NCI-H748 (cell line): ENCODE measurements around the gene CFAP61.

ENCODE experiments used
- DNase-seq: peaks from one replicate; lab custom pipeline; 2025; ENCODE audit not compliant: unreplicated experiment; lab: John Stamatoyannopoulos, UW

The CFAP61 gene

DNA sequence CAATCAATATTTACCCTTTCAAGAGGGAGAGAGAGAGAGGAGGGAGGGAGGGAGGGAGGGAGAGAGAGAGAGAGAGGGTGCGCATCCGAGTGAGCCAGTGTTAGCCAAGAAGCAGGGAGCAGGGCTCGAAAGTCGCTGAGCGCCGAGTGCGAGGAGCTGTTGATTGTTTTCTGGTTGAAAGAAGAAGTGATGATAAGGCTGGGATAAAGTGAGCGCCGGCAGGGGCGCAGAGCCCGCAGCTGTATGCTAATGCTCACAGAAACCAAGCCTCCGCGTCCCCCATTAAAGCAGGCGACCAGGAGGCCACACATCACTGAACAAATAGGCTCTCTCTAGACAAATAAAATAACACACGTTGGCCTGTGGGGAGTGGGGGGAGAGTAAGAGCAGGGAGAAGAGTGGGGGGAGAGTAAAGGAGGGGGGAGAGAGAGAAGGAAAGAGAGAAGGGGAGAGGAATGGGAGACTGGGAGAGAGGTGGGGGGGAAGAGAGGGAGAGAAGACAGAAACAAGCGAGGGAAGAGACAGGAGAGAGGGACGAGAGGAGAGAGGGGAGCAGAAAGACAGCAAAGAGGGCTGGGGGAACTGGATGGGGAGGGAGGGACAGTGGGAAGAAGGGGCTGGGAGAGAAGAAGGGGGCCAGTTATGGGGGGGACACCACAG, 310.6 kb downstream of the CFAP61 start:
- DNase-seq: peak; percentile 100

- DNase-seq: peak; percentile 87
Measured at GRCh38 chr20:20363434-20363798, 311.1 kb downstream of the CFAP61 start.

DNA sequence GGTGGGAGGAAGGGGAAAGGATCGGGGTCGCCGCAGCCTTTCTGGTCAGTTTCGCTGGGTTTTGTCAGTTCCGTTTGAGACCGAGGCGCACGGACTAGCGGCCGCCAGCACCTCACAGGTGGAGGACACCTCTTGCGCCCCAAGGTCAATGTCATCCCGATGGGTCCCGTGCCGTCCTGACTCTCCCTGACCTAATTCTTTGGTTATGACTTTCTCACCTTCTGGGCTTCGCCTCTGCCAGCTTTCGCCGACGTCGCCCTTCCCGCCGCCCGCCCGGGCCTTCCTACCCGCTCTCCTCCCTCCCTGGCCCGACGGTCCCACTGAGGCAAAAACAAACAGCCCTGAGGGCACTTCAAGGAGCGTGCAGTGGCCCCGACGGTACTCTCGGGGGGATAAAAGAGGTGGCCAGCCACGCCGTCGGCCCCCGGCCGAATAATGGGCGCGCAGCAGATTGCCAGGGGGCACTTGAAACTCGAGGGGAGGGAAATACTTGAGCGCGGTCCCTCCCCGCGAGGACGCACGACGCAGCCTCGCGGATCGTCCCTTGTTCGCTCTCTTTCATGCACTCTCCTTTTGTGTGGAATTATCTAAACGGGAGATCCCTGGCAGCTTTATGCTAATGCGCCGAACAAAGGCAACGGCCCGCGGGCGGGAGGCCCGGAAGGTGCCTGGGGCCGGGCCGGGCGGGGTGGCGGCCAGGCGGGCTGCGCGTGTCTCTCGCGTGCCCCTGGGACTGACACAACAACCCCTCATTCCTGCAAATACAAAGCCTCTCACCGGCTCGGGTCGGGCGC, 311.7 kb downstream of the CFAP61 start:
- DNase-seq: peak; percentile 100

GRCh38 chr20:20364593-20365479, 312.5 kb downstream of the CFAP61 start:
- DNase-seq: peak; percentile 80

DNA sequence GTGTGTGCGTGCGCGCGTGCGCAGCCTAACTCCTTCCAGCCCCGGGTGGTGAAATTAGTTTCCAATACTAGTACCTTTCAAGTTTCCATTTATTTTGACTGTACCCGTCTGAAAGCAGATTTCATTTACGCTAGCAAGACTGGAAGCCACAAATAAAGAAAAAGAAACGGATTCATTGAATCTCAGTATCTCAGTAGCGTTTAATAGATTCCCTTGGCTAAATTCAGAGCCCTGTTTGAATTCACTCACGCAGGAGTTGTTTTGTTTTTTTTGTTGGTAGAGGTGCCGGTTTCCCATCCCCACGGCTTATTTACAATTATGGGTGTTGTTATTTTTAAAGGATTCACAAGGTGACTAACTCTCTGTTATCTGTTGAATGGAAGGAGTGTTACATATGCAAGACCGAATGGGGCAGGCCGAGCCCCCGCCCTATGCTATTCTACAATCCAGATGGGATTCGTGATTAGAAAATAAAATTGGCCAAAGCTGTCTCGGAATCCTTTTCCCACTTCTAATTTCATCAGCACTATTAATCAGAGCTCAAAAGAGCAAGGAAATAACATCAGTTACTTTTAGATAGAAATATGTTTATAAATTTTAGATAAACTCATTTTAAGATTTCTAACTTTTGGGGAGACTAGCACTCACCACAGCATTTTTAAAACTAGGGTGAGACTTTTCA, 313.3 kb downstream of the CFAP61 start:
- peak; percentile 71 for DNase-seq

DNA sequence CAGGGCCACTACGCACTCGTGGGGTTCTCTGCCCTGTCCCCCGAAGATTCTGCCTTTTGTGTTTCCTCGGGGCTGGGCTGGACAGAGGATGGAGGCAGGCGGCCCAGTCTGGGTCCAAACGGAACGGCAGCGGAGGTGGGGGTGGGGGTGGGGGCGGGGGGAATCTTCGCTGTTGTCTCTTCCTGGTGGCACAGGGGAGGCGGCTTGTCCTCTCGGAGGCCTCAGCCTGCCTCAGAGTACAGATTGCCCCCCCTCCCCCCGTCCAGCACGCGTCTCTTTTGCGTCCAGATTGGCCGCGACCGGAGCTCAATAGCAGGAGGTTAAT, 314.2 kb downstream of the CFAP61 start:
- DNase-seq: no peak

DNA sequence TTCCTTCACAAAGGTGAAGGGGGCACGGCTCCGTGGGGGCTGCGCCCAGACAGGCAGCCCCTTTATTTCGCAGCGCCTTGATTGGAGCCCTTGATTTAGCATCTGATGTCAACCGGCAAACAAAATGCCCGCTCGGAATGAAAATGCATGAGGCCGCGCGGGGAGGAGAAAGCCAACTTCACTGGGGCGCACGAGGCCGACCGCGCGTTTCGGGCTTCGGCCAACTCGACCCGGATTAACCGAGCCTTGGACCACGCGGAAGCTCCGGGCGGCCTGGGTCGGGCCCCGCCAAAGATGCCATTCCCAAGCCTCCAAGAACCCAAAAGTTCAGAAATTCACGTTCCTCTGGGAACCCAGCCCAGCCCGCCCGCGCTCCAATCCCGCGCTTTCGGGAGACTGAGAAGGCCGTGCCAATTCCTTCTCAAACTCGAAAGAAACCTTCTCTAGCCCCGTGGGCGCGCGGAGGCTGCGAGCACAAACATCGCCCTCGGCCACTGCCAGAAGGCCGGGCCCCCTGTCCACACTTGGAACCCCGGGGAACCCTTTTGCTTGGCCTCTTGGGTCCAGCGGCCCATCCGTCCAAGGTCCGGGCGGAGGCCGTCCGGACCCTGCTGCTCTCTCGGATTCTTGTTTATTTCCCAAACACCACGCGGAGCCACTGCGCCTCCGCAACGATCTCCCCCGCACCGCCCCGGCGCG, 314.7 kb downstream of the CFAP61 start:
- peak; percentile 98 for DNase-seq

DNA sequence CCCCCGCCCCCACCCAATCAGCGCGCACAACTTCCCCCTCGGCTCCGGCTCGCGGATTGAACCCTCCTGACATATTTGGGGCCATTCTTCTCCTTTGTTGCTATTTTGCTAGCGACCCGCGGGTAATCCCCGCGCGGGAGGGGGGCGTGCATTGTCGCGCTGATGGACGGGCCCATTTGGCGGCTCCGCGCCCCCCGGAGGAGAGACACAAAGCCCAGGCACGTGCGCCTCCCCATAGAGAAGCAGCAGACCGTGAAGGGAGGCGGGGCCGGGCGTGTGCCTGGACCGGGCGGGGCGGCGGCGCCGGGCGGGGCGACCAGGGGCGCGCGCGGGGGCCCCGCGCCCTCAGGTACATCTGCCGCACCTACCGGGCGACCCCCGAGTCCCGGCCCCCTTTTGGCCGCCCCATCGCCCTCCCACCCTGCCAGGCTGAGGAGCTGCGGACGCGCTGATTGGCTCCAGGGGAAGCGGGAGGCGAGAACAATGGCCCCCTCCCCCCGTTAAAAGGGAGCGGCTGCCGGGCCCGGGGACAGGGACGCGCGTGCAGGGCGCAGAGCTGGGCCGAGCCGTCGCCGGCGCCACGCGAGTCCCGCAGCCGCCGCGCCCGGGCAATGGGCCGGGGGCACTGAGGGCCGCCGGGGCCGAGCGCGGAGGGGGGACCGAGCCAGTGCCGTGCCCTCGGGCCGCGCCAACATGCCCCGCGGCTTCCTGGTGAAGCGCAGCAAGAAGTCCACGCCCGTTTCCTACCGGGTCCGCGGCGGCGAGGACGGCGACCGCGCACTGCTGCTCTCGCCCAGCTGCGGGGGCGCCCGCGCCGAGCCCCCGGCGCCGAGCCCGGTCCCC, 315.5 kb downstream of the CFAP61 start, which contains the start of gene INSM1:
Gene INSM1, plus strand, starts transcription at position 530 of the 843 bp plus-strand sequence. Its CDS starts 164 bp downstream, at position 694.
- DNase-seq: peak; percentile 100

DNA sequence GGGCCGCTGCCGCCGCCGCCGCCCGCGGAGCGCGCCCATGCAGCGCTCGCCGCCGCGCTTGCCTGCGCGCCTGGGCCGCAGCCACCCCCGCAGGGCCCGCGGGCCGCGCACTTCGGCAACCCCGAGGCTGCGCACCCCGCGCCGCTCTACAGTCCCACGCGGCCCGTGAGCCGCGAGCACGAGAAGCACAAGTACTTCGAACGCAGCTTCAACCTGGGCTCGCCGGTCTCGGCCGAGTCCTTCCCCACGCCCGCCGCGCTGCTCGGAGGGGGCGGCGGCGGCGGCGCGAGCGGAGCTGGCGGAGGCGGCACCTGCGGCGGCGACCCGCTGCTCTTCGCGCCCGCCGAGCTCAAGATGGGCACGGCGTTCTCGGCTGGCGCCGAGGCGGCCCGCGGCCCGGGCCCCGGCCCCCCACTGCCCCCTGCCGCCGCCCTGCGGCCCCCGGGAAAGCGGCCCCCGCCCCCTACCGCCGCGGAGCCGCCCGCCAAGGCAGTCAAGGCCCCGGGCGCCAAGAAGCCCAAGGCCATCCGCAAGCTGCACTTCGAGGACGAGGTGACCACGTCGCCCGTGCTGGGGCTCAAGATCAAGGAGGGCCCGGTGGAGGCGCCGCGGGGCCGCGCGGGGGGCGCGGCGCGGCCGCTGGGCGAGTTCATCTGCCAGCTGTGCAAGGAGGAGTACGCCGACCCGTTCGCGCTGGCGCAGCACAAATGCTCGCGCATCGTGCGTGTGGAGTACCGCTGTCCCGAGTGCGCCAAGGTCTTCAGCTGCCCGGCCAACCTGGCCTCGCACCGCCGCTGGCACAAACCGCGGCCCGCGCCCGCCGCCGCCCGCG, 316.3 kb downstream of the CFAP61 start:
- DNase-seq: peak; percentile 85

DNA sequence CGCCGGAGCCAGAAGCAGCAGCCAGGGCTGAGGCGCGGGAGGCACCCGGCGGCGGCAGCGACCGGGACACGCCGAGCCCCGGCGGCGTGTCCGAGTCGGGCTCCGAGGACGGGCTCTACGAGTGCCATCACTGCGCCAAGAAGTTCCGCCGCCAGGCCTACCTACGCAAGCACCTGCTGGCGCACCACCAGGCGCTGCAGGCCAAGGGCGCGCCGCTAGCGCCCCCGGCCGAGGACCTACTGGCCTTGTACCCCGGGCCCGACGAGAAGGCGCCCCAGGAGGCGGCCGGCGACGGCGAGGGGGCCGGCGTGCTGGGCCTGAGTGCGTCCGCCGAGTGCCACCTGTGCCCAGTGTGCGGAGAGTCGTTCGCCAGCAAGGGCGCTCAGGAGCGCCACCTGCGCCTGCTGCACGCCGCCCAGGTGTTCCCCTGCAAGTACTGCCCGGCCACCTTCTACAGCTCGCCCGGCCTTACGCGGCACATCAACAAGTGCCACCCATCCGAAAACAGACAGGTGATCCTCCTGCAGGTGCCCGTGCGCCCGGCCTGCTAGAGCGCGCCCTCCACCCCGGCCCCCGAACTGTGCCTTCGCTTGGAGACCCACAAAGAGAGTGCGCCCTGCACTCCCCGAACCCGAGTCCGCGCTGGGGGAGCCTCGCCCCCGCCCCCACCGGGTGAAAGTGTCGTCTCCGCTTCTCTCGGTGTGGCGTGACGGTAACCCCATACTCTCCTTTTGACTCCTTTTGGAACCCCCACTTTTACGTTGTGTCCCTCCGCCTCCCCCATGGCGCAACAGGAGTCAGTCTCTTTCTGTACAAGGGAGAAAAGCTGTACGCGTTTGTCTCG, 317.1 kb downstream of the CFAP61 start:
- DNase-seq: peak; percentile 92

GRCh38 chr20:20370094-20370575, 317.8 kb downstream of the CFAP61 start:
- peak; percentile 81 for DNase-seq

GRCh38 chr20:20371083-20371482, 318.8 kb downstream of the CFAP61 start:
- DNase-seq: peak; percentile 65

- peak; percentile 61 for DNase-seq
Measured at GRCh38 chr20:20371681-20372080, 319.3 kb downstream of the CFAP61 start.

DNA sequence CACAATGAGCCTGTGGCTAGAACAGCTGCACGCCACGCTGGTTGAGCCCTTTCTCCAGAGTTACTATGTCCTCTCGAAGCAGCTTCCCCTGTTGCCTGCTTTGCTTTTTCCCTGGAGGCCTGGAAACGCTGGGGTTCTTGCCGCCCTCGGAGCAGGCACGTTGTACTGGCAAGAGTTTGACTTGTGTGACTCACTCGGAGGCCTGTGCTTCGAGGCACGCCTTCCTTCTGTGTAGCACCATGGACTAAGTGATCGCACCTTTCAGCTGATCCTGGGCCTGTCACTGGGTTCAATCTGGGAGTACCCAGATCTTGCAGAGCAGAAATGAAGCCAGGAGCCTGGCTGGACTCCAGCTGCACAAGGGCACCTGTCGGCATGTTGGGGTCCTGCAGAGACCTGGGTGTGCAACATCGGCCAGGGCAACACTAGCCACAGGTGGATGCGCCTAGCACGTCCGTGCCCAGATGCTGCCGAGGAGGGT, 320.8 kb downstream of the CFAP61 start:
- DNase-seq: peak; percentile 77

GRCh38 chr20:20375862-20376261, 323.5 kb downstream of the CFAP61 start:
- DNase-seq: peak; percentile 99

DNA sequence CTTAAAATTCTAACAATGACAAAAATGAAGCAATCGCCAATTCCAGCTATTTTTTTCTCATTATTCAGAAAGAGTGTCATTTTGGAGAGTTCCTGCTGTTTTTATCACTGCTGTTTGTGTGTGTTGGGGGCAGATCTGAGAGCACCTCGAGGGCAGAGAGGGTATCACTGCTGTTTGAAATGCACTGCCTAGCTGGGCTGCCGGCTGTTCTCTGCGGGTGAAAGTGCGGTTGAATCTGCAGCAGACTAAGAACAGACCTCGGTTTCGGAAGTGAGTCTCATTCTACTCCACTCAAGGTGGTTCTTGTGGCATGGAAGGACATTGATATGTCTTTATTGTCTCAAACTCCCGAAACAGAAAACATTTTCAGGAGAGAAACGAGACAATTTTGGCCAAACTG, 333.9 kb downstream of the CFAP61 start:
- DNase-seq: no peak

- no peak for DNase-seq
Measured at GRCh38 chr20:20390393-20390792, 338.1 kb downstream of the CFAP61 start.
